Left lung (tissue), 10 donors: Measurements from ENCODE around the gene DMAC1. TPM values are rescaled to one million over a fixed set of nuclear protein-coding genes. Genes with fewer than 3 reads are reported as not detected.

Experiments used
- ATAC-seq: fragments of 200-7000 bp; cut with Tn5 transposase; one replicate; pipeline ENCODE4 v1.9.1; 2020; ENCODE audit warnings: moderate library complexity
- DNase-seq, 4 donors: peaks; one replicate each; pipeline ENCODE4 v3.0.0-alpha.2; 2013 to 2020
- H3K27ac ChIP-seq, 2 donors: fragments of 200-600 bp; sonication (generic) in 1 of 2; one replicate each; pipeline versions ENCODE4 v1.5.0 to v1.8.0; 2020 to 2021
- H3K27me3 ChIP-seq, 2 donors: fragments of 200-600 bp; sonication (generic) in 1 of 2; one replicate each; pipeline versions ENCODE4 v1.5.0 to v1.8.0; 2020 to 2021
- H3K36me3 ChIP-seq, 2 donors: fragments of 200-600 bp; sonication (generic) in 1 of 2; one replicate each; pipeline versions ENCODE4 v1.5.0 to v1.8.0; 2020 to 2021
- H3K4me1 ChIP-seq, 2 donors: fragments of 200-600 bp; one replicate each; pipeline ENCODE4 v1.8.0; 2021
- H3K4me3 ChIP-seq, 2 donors: fragments of 200-600 bp; sonication (generic) in 1 of 2; one replicate each; pipeline versions ENCODE4 v1.5.0 to v1.8.0; 2020 to 2021; ENCODE audit warnings: mild to moderate bottlenecking in 1 of 2
- H3K9me3 ChIP-seq, 2 donors: fragments of 200-600 bp; sonication (generic) in 1 of 2; one replicate each; pipeline versions ENCODE4 v1.5.0 to v1.8.0; 2020 to 2021
- intact Hi-C, 2 donors: fragments of 100-400 bp; cut with DNase I; formaldehyde crosslinking; loops; one replicate each; pipeline versions ENCODE4 v1.11.2 to v1.14.2; 2022
- polyA plus RNA-seq, 6 donors: library from polyadenylated mRNA; unstranded; fragments of 120-200 nt; gene quantifications; one replicate each; pipeline ENCODE4 v1.2.1, GENCODE V29; 2013; ENCODE audit not compliant: insufficient read length in 6 of 6
- total RNA-seq, 2 donors: library from RNA; stranded (reverse); fragmentation: NEBNext Ultra II Directional; extraction: Animal tissue kit (Norgen Biotek cat#: 25700); gene quantifications; one replicate each; pipeline ENCODE4 v1.2.1, GENCODE V29; 2021
- TF ChIP-seq, protein P1 (sequence below), 2 donors: fragments of 200-600 bp; sonication (generic) in 1 of 2; IDR thresholded peaks; one replicate each; pipeline versions ENCODE4 v1.5.0 to v1.8.0; 2021; ENCODE audit warnings: antibody characterized with exemption in 2 of 2
- donor health status: DM: no; HTN: yes; CAD: no.
- donor health status: DM: no; HTN: no; CAD: no.

Gene DMAC1
- total and polyA plus RNA-seq, 8 donors = 37.9 to 70.3 (median 64.2) TPM

- Histone ChIP-seq H3K36me3 (no peaks in the 10 kb centered on the region), H3K9me3 (no peaks in the 10 kb centered on the region), H3K4me3 (no peak overlapping the region), H3K27ac (no peak overlapping the region), H3K27me3 (no peaks in the 10 kb centered on the region), H3K4me1 (no peaks in the 10 kb centered on the region)
- DNase-seq (no peak), ATAC-seq (no peak)
- TF ChIP-seq, protein P1, sequence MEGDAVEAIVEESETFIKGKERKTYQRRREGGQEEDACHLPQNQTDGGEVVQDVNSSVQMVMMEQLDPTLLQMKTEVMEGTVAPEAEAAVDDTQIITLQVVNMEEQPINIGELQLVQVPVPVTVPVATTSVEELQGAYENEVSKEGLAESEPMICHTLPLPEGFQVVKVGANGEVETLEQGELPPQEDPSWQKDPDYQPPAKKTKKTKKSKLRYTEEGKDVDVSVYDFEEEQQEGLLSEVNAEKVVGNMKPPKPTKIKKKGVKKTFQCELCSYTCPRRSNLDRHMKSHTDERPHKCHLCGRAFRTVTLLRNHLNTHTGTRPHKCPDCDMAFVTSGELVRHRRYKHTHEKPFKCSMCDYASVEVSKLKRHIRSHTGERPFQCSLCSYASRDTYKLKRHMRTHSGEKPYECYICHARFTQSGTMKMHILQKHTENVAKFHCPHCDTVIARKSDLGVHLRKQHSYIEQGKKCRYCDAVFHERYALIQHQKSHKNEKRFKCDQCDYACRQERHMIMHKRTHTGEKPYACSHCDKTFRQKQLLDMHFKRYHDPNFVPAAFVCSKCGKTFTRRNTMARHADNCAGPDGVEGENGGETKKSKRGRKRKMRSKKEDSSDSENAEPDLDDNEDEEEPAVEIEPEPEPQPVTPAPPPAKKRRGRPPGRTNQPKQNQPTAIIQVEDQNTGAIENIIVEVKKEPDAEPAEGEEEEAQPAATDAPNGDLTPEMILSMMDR (IDR thresholded peaks at IDR 0.05) = no peak
- intact Hi-C loops = no loop called here
Observed at GRCh38 chr9:7782400-7783120, 17.0 kb downstream of the DMAC1 start.

DNA sequence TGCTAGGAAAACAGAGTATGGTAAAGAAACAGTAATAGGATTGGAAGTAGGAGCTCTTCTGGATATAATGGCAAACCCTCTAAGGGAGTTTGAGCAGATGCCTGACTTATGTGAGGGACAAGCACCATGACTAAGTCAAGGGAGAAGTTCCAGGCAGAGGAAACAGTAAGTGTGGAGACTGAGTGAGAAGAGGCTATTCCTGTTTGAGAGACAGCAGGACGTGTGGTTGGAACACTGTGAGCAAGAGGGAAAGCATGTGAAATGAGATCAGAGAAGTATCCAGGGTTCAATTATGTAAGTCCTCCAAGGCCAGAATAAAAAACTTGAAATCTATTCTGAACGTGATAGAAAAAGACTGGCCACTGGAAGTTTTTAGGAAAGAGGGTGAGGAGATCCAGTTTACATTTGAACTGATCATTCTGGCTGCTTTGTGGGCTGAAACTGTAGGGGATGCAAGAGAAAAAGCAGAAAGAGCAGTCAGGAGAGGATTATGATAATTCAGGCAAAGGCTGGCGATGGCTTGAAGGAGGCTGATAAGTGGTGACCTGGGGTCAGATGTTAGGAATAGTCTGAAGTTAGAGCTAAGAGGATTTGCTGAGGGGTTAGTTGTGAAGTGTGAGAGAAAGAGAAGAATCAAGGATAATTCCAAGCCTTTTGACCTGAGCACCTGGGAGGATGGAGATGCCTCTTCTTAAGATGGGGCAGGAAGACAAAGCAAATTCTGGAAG is 19.2 kb downstream of the DMAC1 start:
- no peak for DNase-seq
- no peak for ATAC-seq
- intact Hi-C loops = no loop called here
- Histone ChIP-seq H3K4me3 (no peak overlapping the region), H3K4me1 (no peaks in the 10 kb centered on the region), H3K9me3 (no peaks in the 10 kb centered on the region), H3K36me3 (no peaks in the 10 kb centered on the region), H3K27ac (no peak overlapping the region), H3K27me3 (no peaks in the 10 kb centered on the region)
- TF ChIP-seq, protein P1 (IDR thresholded peaks at IDR 0.05) = no peak

DNA sequence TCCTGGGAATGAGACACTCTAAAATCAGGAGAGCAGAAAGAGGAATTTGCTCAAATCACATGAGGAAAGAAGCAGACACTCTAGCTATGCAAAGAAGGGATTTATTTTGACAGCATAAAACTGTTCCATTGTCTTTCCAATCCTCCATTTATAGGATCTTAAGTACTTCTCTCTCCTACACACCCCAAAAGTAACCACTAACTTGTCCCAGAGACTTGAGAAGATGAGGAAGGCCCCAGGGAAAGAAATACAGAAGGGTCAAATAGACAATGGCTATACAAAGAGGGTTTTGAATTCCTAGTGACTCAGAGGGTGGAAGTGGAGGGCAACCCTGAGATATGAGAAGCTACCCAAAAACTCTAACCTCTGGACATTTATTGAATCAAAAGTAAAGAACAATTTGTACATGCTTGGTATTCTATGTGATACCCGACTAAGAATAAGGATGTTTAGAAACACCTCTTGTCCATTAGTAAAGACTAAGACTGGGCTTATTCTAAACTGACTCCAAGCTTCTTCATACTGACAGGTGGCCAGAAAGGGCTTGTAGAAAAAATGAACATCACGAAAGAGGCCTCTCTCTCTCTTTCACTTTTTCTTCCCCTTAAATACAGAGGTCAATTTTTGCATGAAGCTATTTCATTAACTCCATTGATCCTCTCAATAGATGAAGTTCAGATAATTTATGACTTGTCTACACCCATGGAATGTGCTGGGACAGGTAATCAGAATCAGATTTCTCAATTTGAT is 20.6 kb downstream of the DMAC1 start:
- H3K27me3 ChIP-seq = no peaks in the 10 kb centered on the region
- DNase-seq = no peak
- no peak overlapping the region for H3K4me3 ChIP-seq
- intact Hi-C loops = no loop called here
- TF ChIP-seq, protein P1 (IDR thresholded peaks at IDR 0.05) = no peak
- no peaks in the 10 kb centered on the region for H3K9me3 ChIP-seq
- no peaks in the 10 kb centered on the region for H3K4me1 ChIP-seq
- no peak overlapping the region for H3K27ac ChIP-seq
- no peak for ATAC-seq
- no peaks in the 10 kb centered on the region for H3K36me3 ChIP-seq

- no peak for DNase-seq
- H3K9me3 ChIP-seq = no peaks in the 10 kb centered on the region
- intact Hi-C loops = no loop called here
- H3K4me3 ChIP-seq = no peak overlapping the region
- ATAC-seq = no peak
- TF ChIP-seq, protein P1 (IDR thresholded peaks at IDR 0.05) = no peak
- no peaks in the 10 kb centered on the region for H3K4me1 ChIP-seq
- no peaks in the 10 kb centered on the region for H3K36me3 ChIP-seq
- no peaks in the 10 kb centered on the region for H3K27me3 ChIP-seq
- no peak overlapping the region for H3K27ac ChIP-seq
Observed at GRCh38 chr9:7777771-7778170, 21.8 kb downstream of the DMAC1 start.

DNA sequence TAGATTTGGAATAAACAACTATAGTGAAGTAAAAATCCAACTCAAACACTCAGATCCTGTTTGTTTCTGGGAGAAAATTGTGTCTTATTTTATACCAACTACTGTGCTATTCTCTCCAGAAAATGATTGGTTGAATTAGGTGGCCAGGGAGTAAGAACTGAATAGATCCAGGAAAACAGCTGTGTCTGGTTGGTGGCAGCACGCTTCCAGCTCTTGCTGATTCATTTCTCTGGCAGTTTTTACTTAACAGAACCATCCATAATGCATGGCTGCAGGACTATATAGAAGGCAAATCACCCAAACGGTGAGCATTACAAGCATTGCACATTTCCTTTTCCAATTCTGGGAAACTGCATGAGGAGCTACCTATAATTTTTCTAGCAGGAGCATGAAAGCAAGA is 29.5 kb downstream of the DMAC1 start:
- Histone ChIP-seq H3K4me3 (no peak overlapping the region), H3K4me1 (no peaks in the 10 kb centered on the region), H3K9me3 (peaks cover 0 to 3% of the 10 kb centered on the region in 2 donors), H3K27ac (no peak overlapping the region), H3K27me3 (no peaks in the 10 kb centered on the region), H3K36me3 (no peaks in the 10 kb centered on the region)
- peak in 2 of 4 donors; percentile 6 to 46 for DNase-seq
- TF ChIP-seq, protein P1 (IDR thresholded peaks at IDR 0.05) = no peak
- intact Hi-C loops = no loop called here
- ATAC-seq = no peak
